Fibroblast of skin of right quadriceps (primary cell): Measurements from ENCODE around the gene NEUROD6.
A peak's percentile ranks its signal among the peaks of the same experiment; 100 is the strongest.

Experiments used
- DNase-seq: peaks from one replicate; pipeline ENCODE4 v3.0.0-alpha.2; 2013

The NEUROD6 gene

GRCh38 chr7:31327071-31327470 lies 13.5 kb downstream of the NEUROD6 start:
- peak; percentile 71 for DNase-seq

- DNase-seq, result no peak
Measured at GRCh38 chr7:31326416-31326815, 14.1 kb downstream of the NEUROD6 start.

GRCh38 chr7:31323101-31323500 lies 17.4 kb downstream of the NEUROD6 start:
- DNase-seq, result no peak

GRCh38 chr7:31320675-31321074 lies 19.9 kb downstream of the NEUROD6 start:
- no peak for DNase-seq

- DNase-seq, result no peak
Measured at GRCh38 chr7:31318313-31318712, 22.2 kb downstream of the NEUROD6 start.

GRCh38 chr7:31316876-31317275 lies 23.6 kb downstream of the NEUROD6 start:
- DNase-seq, result no peak

- DNase-seq, result no peak
Measured at GRCh38 chr7:31315758-31316157, 24.8 kb downstream of the NEUROD6 start.

- no peak for DNase-seq
Measured at GRCh38 chr7:31314781-31315180, 25.7 kb downstream of the NEUROD6 start.

GRCh38 chr7:31312889-31313288 lies 27.6 kb downstream of the NEUROD6 start:
- DNase-seq, result no peak

GRCh38 chr7:31311552-31311951 lies 29.0 kb downstream of the NEUROD6 start:
- DNase-seq, result no peak

GRCh38 chr7:31310321-31310935 lies 30.1 kb downstream of the NEUROD6 start:
- DNase-seq, result no peak

GRCh38 chr7:31309407-31309806 lies 31.1 kb downstream of the NEUROD6 start:
- no peak for DNase-seq

- no peak for DNase-seq
Measured at GRCh38 chr7:31308652-31309051, 31.9 kb downstream of the NEUROD6 start.

GRCh38 chr7:31307972-31308371 lies 32.6 kb downstream of the NEUROD6 start:
- no peak for DNase-seq

- no peak for DNase-seq
Measured at GRCh38 chr7:31305260-31305659, 35.3 kb downstream of the NEUROD6 start.

GRCh38 chr7:31304446-31304845 lies 36.1 kb downstream of the NEUROD6 start:
- no peak for DNase-seq

- peak; percentile 4 for DNase-seq
Measured at GRCh38 chr7:31302356-31302755, 38.2 kb downstream of the NEUROD6 start.

GRCh38 chr7:31299336-31299735 lies 41.2 kb downstream of the NEUROD6 start:
- no peak for DNase-seq

- no peak for DNase-seq
Measured at GRCh38 chr7:31290601-31291000, 49.9 kb downstream of the NEUROD6 start.
